Suprapubic skin (tissue), 4 donors: ENCODE data around the gene FLRT2. TPM values are rescaled to one million over a fixed set of nuclear protein-coding genes. Genes with fewer than 3 reads are reported as not detected.

Experiments
- DNase-seq, 2 donors: peaks; one replicate each; pipeline ENCODE4 v3.0.0-alpha.2; 2019; ENCODE audit warnings: low spot score in 2 of 2
- H3K27ac ChIP-seq: fragments of 200-600 bp; sonication (generic); one replicate; pipeline ENCODE4 v1.5.1; 2019
- H3K27me3 ChIP-seq: fragments of 200-600 bp; sonication (generic); one replicate; pipeline ENCODE4 v1.5.1; 2019
- H3K36me3 ChIP-seq: fragments of 200-600 bp; sonication (generic); one replicate; pipeline ENCODE4 v1.5.1; 2019
- H3K4me1 ChIP-seq: fragments of 200-600 bp; sonication (generic); one replicate; pipeline ENCODE4 v1.5.1; 2019
- H3K4me3 ChIP-seq: fragments of 200-600 bp; sonication (generic); one replicate; pipeline ENCODE4 v1.5.1; 2019; ENCODE audit warnings: mild to moderate bottlenecking
- H3K9me3 ChIP-seq: fragments of 200-600 bp; sonication (generic); one replicate; pipeline ENCODE4 v1.5.1; 2019
- CTCF ChIP-seq, 2 donors: fragments of 200-600 bp in 1 of 2; fragments of 450-650 bp in 1 of 2; sonication (generic) in 1 of 2; IDR thresholded peaks; one replicate each; pipeline ENCODE4 v1.5.1; 2016 to 2019; ENCODE audit warnings: antibody characterized with exemption in 2 of 2, mild to moderate bottlenecking in 1 of 2, moderate library complexity in 1 of 2
- EP300 ChIP-seq: sonication (generic); formaldehyde crosslinking; IDR thresholded peaks from one replicate; pipeline ENCODE4 v1.6.1; 2017; ENCODE audit warnings: antibody characterized with exemption
- POLR2A ChIP-seq, 2 donors: fragments of 450-650 bp; IDR thresholded peaks; one replicate each; pipeline ENCODE4 v1.6.1; 2017; ENCODE audit warnings: antibody characterized with exemption in 2 of 2, mild to moderate bottlenecking in 2 of 2, moderate library complexity in 2 of 2
- POLR2AphosphoS5 ChIP-seq, 3 donors: sonication (generic); formaldehyde crosslinking; IDR thresholded peaks; one replicate each; pipeline ENCODE4 v1.6.1; 2017; ENCODE audit warnings: antibody characterized with exemption in 3 of 3
- WGBS: methylation state at CpG from one replicate; pipeline ENCODE4 v1.1.5; 2018; 5-methylcytosine and 5-hydroxymethylcytosine counted together
- total RNA-seq, 4 donors: library from RNA; depleted of rRNA; stranded (reverse); fragments of >200 nt; gene quantifications; one replicate each; pipeline ENCODE4 v1.1.0, GENCODE V29; 2016

Gene FLRT2
- total RNA-seq, 4 donors from 2014 or later = 21.5 to 41.4 (median 28.0) TPM

- WGBS = 83% methylated on average over 5 of the region's 5 CpGs
- Histone ChIP-seq H3K27ac (no peak overlapping the region), H3K27me3 (no peaks in the 10 kb centered on the region), H3K4me1 (peaks cover 6% of the 10 kb centered on the region), H3K4me3 (no peak overlapping the region), H3K9me3 (no peaks in the 10 kb centered on the region), H3K36me3 (no peaks in the 10 kb centered on the region)
- no peak for DNase-seq
- TF ChIP-seq POLR2AphosphoS5 (IDR thresholded peaks at IDR 0.05) (no peak), EP300 (no peak), POLR2A (IDR thresholded peaks at IDR 0.05) (no peak), CTCF (IDR thresholded peaks at IDR 0.05) (no peak)
These were observed 12.7 kb downstream of the FLRT2 start for GRCh38 chr14:85542623-85543022.

- H3K4me3 ChIP-seq = no peak overlapping the region
- no peak overlapping the region for H3K27ac ChIP-seq
- no peaks in the 10 kb centered on the region for H3K27me3 ChIP-seq
- H3K9me3 ChIP-seq = no peaks in the 10 kb centered on the region
- WGBS = 95% methylated on average over 3 of the region's 3 CpGs
- no peak for TF ChIP-seq EP300
- no peak for TF ChIP-seq POLR2AphosphoS5 (IDR thresholded peaks at IDR 0.05)
- no peak for TF ChIP-seq CTCF (IDR thresholded peaks at IDR 0.05)
- TF ChIP-seq POLR2A (IDR thresholded peaks at IDR 0.05) = no peak
- H3K36me3 ChIP-seq = peaks cover 6% of the 10 kb centered on the region
- peaks cover 6% of the 10 kb centered on the region for H3K4me1 ChIP-seq
- no peak for DNase-seq
These were observed 15.8 kb downstream of the FLRT2 start for GRCh38 chr14:85545738-85546137.

- Histone ChIP-seq H3K27ac (no peak overlapping the region), H3K36me3 (peaks cover 6% of the 10 kb centered on the region), H3K4me1 (peaks cover 6% of the 10 kb centered on the region), H3K4me3 (no peak overlapping the region), H3K9me3 (no peaks in the 10 kb centered on the region), H3K27me3 (no peaks in the 10 kb centered on the region)
- 86% methylated on average over 2 of the region's 3 CpGs for WGBS
- no peak for DNase-seq
- TF ChIP-seq POLR2A (IDR thresholded peaks at IDR 0.05) (no peak), CTCF (IDR thresholded peaks at IDR 0.05) (no peak), POLR2AphosphoS5 (IDR thresholded peaks at IDR 0.05) (no peak), EP300 (no peak)
These were observed 16.4 kb downstream of the FLRT2 start for GRCh38 chr14:85546390-85546789.

GRCh38 chr14:85549697-85550096, 19.8 kb downstream of the FLRT2 start:
- Histone ChIP-seq H3K9me3 (no peaks in the 10 kb centered on the region), H3K27me3 (no peaks in the 10 kb centered on the region), H3K4me3 (no peak overlapping the region), H3K36me3 (peaks cover 6% of the 10 kb centered on the region), H3K27ac (no peak overlapping the region), H3K4me1 (no peaks in the 10 kb centered on the region)
- no peak for TF ChIP-seq EP300
- no peak for TF ChIP-seq POLR2AphosphoS5 (IDR thresholded peaks at IDR 0.05)
- WGBS = 91% methylated on average over 2 of the region's 2 CpGs
- DNase-seq = no peak

GRCh38 chr14:85554106-85554505, 24.2 kb downstream of the FLRT2 start:
- 62% methylated on average over 3 of the region's 3 CpGs for WGBS
- no peak overlapping the region for H3K4me3 ChIP-seq
- DNase-seq = no peak
- no peaks in the 10 kb centered on the region for H3K9me3 ChIP-seq
- H3K27ac ChIP-seq = no peak overlapping the region
- H3K4me1 ChIP-seq = no peaks in the 10 kb centered on the region
- TF ChIP-seq POLR2AphosphoS5 (IDR thresholded peaks at IDR 0.05) = no peak
- TF ChIP-seq CTCF (IDR thresholded peaks at IDR 0.05) = no peak
- no peak for TF ChIP-seq POLR2A (IDR thresholded peaks at IDR 0.05)
- TF ChIP-seq EP300 = no peak
- no peaks in the 10 kb centered on the region for H3K27me3 ChIP-seq
- peaks cover 2% of the 10 kb centered on the region for H3K36me3 ChIP-seq

GRCh38 chr14:85556267-85556666, 26.3 kb downstream of the FLRT2 start:
- no peaks in the 10 kb centered on the region for H3K9me3 ChIP-seq
- WGBS = 64% methylated on average over 1 of the region's 1 CpG
- H3K4me1 ChIP-seq = no peaks in the 10 kb centered on the region
- no peak for TF ChIP-seq CTCF (IDR thresholded peaks at IDR 0.05)
- no peak for TF ChIP-seq POLR2A (IDR thresholded peaks at IDR 0.05)
- TF ChIP-seq POLR2AphosphoS5 (IDR thresholded peaks at IDR 0.05) = no peak
- no peak for TF ChIP-seq EP300
- no peak for DNase-seq
- H3K36me3 ChIP-seq = peaks cover under 1% of the 10 kb centered on the region
- no peaks in the 10 kb centered on the region for H3K27me3 ChIP-seq
- H3K4me3 ChIP-seq = no peak overlapping the region
- H3K27ac ChIP-seq = no peak overlapping the region
